T-helper 2 cell (primary cell): ENCODE results near the gene PFKM.
"Not testable (repeated sequence)": the region's sequence is repeated elsewhere in the genome, so short reads cannot be mapped to it uniquely, and the experiment has no call there.

ENCODE experiments used
- DNase-seq, 5 experiments: peaks; one replicate each; pipeline versions ENCODE4 v3.0.0 to v3.0.0-alpha.2; 2012 to 2022

Gene PFKM

GRCh38 chr12:48111312-48111693, 7.9 kb upstream of the PFKM start:
- DNase-seq, result not testable (repeated sequence)

GRCh38 chr12:48115957-48116356, 3.2 kb upstream of the PFKM start:
- DNase-seq, result no peak

- DNase-seq, result no peak
Measured at GRCh38 chr12:48118284-48118871, 786 bp upstream of the PFKM start.

- DNase-seq, result no peak
Measured at GRCh38 chr12:48119834-48120195, 651 bp downstream of the PFKM start.

- DNase-seq, result no peak
Measured at GRCh38 chr12:48121522-48121921, 2.4 kb downstream of the PFKM start.

GRCh38 chr12:48122065-48122834, 3.1 kb downstream of the PFKM start:
- no peak for DNase-seq

GRCh38 chr12:48123169-48123568, 4.0 kb downstream of the PFKM start:
- DNase-seq, result no peak

- not testable (repeated sequence) for DNase-seq
Measured at GRCh38 chr12:48125542-48125941, 6.4 kb downstream of the PFKM start.

GRCh38 chr12:48125985-48126384, 6.8 kb downstream of the PFKM start:
- DNase-seq, result no peak

- no peak for DNase-seq
Measured at GRCh38 chr12:48126953-48127630, 7.9 kb downstream of the PFKM start.

GRCh38 chr12:48128800-48129199, 9.6 kb downstream of the PFKM start:
- no peak for DNase-seq

GRCh38 chr12:48129376-48129775, 10.2 kb downstream of the PFKM start:
- no peak for DNase-seq

- no peak for DNase-seq
Measured at GRCh38 chr12:48131517-48131916, 12.4 kb downstream of the PFKM start.

GRCh38 chr12:48132826-48133225, 13.7 kb downstream of the PFKM start:
- DNase-seq, result no peak

- DNase-seq, result no peak
Measured at GRCh38 chr12:48135027-48135426, 15.9 kb downstream of the PFKM start.

- no peak for DNase-seq
Measured at GRCh38 chr12:48142818-48143674, 23.9 kb downstream of the PFKM start.

GRCh38 chr12:48143898-48144297, 24.7 kb downstream of the PFKM start:
- no peak for DNase-seq

GRCh38 chr12:48145981-48146380, 26.8 kb downstream of the PFKM start:
- DNase-seq, result no peak

- no peak for DNase-seq
Measured at GRCh38 chr12:48151103-48151771, 32.1 kb downstream of the PFKM start.

- not testable (repeated sequence) for DNase-seq
Measured at GRCh38 chr12:48155786-48156185, 36.6 kb downstream of the PFKM start.

- DNase-seq, result no peak
Measured at GRCh38 chr12:48156652-48157017, 37.5 kb downstream of the PFKM start.
